SK-N-SH (cell line): Measurements from ENCODE around the gene MTA3. TPM values are rescaled to one million over a fixed set of nuclear protein-coding genes. Genes with fewer than 3 reads are reported as not detected.

Source experiments
- CTCF ChIA-PET: fragments of 300-600, 350-600 bp; formaldehyde crosslinking; extraction: SDS; loops from one replicate; lab custom pipeline; 2021; lab: Yijun Ruan, JAX
- POLR2A ChIA-PET: fragments of 350-600 bp; sonication (Branson Sonifier 250); formaldehyde crosslinking; extraction: SDS; loops from one replicate; lab custom pipeline; 2020; ENCODE audit warnings: antibody characterized with exemption, inconsistent platforms; lab: Yijun Ruan, JAX
- DNase-seq: peaks from one replicate; pipeline ENCODE4 v3.0.0; 2012
- H2AFZ ChIP-seq: fragments of 200-600 bp; sonication (generic); 2 replicates; pipeline ENCODE4 v1.8.1; 2016; ENCODE audit warnings: antibody characterized with exemption, mild to moderate bottlenecking, low read depth
- H3F3A ChIP-seq: fragments of 200-600 bp; sonication (generic); replicated peaks from 2 replicates; pipeline ENCODE3; 2016; ENCODE audit warnings: antibody characterized with exemption, mild to moderate bottlenecking; ENCODE audit not compliant: insufficient read depth
- H3K27ac ChIP-seq, 2 experiments: fragments of 200-500 bp in 1 of 2; fragments of 200-600 bp in 1 of 2; sonication (Bioruptor generic) in 1 of 2; sonication (generic), shearing (Covaris generic) in 1 of 2; 2 replicates each; pipeline versions ENCODE4 v1.5.1 to v1.6.1; 2014 to 2016; ENCODE audit warnings: low read depth in 2 of 2, inconsistent platforms in 1 of 2, low read length in 1 of 2, mild to moderate bottlenecking in 1 of 2, mixed read lengths in 1 of 2
- H3K27me3 ChIP-seq: fragments of 200-600 bp; sonication (generic), shearing (Covaris generic); 2 replicates; pipeline ENCODE4 v1.6.1; 2016; ENCODE audit warnings: mixed run types; ENCODE audit not compliant: insufficient read depth
- H3K36me3 ChIP-seq, 2 experiments: fragments of 200-500 bp in 1 of 2; fragments of 200-600 bp in 1 of 2; sonication (Bioruptor generic) in 1 of 2; sonication (generic) in 1 of 2; replicated peaks in 1 of 2; 2 replicates each; pipeline versions ENCODE3 to v1.5.1; 2014 to 2016; ENCODE audit warnings: low read length in 1 of 2, mild to moderate bottlenecking in 1 of 2; ENCODE audit not compliant: insufficient read depth in 2 of 2, control insufficient read depth in 1 of 2
- H3K4me1 ChIP-seq, 2 experiments: fragments of 200-500 bp in 1 of 2; fragments of 200-600 bp in 1 of 2; sonication (Bioruptor generic) in 1 of 2; sonication (generic), shearing (Covaris generic) in 1 of 2; 2 replicates each; pipeline versions ENCODE4 v1.5.1 to v1.6.1; 2014 to 2016; ENCODE audit warnings: low read depth in 1 of 2, low read length in 1 of 2, mixed run types in 1 of 2; ENCODE audit not compliant: insufficient read depth in 2 of 2, control insufficient read depth in 1 of 2
- H3K4me2 ChIP-seq: fragments of 200-600 bp; sonication (generic), shearing (Covaris generic); 2 replicates; pipeline ENCODE4 v1.6.1; 2017; ENCODE audit warnings: mixed run types
- H3K4me3 ChIP-seq, 2 experiments: fragments of 200-500 bp in 1 of 2; fragments of 200-600 bp in 1 of 2; sonication (Bioruptor generic) in 1 of 2; sonication (generic), shearing (Covaris generic) in 1 of 2; 2 replicates each; pipeline versions ENCODE4 v1.5.1 to v1.8.1; 2014 to 2016; ENCODE audit warnings: low read depth in 2 of 2, inconsistent platforms in 1 of 2, low read length in 1 of 2, mild to moderate bottlenecking in 1 of 2, mixed read lengths in 1 of 2, moderate library complexity in 1 of 2
- H3K79me2 ChIP-seq: fragments of 200-600 bp; sonication (generic); 2 replicates; pipeline ENCODE4 v1.8.1; 2017; ENCODE audit warnings: mild to moderate bottlenecking; ENCODE audit not compliant: insufficient read depth
- H3K9ac ChIP-seq: fragments of 200-600 bp; sonication (generic); 2 replicates; pipeline ENCODE4 v1.6.1; 2017; ENCODE audit warnings: mixed run types
- H3K9me2 ChIP-seq: fragments of 200-600 bp; sonication (generic); 2 replicates; pipeline ENCODE4 v1.6.1; 2017; ENCODE audit warnings: mixed run types
- H3K9me3 ChIP-seq: fragments of 200-600 bp; sonication (generic); 2 replicates; pipeline ENCODE4 v1.6.1; 2017; ENCODE audit warnings: mixed run types, mild to moderate bottlenecking, moderate library complexity
- H4K20me1 ChIP-seq: fragments of 200-600 bp; sonication (generic); 2 replicates; pipeline ENCODE4 v1.6.1; 2017; ENCODE audit warnings: mild to moderate bottlenecking, mixed run types; ENCODE audit not compliant: insufficient read depth
- CTCF ChIP-seq: fragments of 200-600 bp; sonication (generic); IDR thresholded peaks from 2 replicates; pipeline ENCODE4 v1.6.1; 2017; ENCODE audit warnings: antibody characterized with exemption, mild to moderate bottlenecking, moderate library complexity
- EP300 ChIP-seq, 2 experiments: IDR thresholded peaks; 2 replicates each; pipeline versions ENCODE4 v1.4.0 to v1.6.1; 2012; ENCODE audit warnings: borderline replicate concordance in 1 of 2, low read depth in 1 of 2, low read length in 1 of 2
- EZH2phosphoT487 ChIP-seq: fragments of 200-600 bp; sonication (generic); IDR thresholded peaks from 2 replicates; pipeline ENCODE4 v1.6.1; 2017; ENCODE audit warnings: low read depth, mixed run types, mild to moderate bottlenecking, antibody characterized with exemption, moderate library complexity, borderline replicate concordance
- FOSL2 ChIP-seq: IDR thresholded peaks from 2 replicates; pipeline ENCODE4 v1.4.0; 2012; ENCODE audit warnings: low read depth, mild to moderate bottlenecking, moderate library complexity, borderline replicate concordance
- FOXM1 ChIP-seq: IDR thresholded peaks from 2 replicates; pipeline ENCODE4 v1.4.0; 2012; ENCODE audit warnings: low read depth, mild to moderate bottlenecking
- GABPA ChIP-seq: IDR thresholded peaks from 2 replicates; pipeline ENCODE4 v1.4.0; 2012; ENCODE audit warnings: low read depth, mild to moderate bottlenecking
- IRF3 ChIP-seq: fragments of 150-350 bp; IDR thresholded peaks from 2 replicates; pipeline ENCODE4 v1.6.1; 2016; ENCODE audit warnings: mild to moderate bottlenecking, low read depth, low read length
- MEF2A ChIP-seq: IDR thresholded peaks from 2 replicates; pipeline ENCODE4 v1.4.0; 2012; ENCODE audit warnings: low read depth, borderline replicate concordance
- MXI1 ChIP-seq: IDR thresholded peaks from 2 replicates; pipeline ENCODE4 v1.6.1; 2012; ENCODE audit warnings: mild to moderate bottlenecking, low read depth, low read length, improper control_type of control experiment
- NRF1 ChIP-seq: IDR thresholded peaks from 2 replicates; pipeline ENCODE4 v1.6.1; 2012; ENCODE audit warnings: low read depth, mild to moderate bottlenecking, low read length
- PBX3 ChIP-seq: IDR thresholded peaks from 2 replicates; pipeline ENCODE4; 2012
- POLR2AphosphoS5 ChIP-seq: IDR thresholded peaks from 2 replicates; pipeline ENCODE4 v1.6.1; 2012; ENCODE audit warnings: low read depth, low read length
- RCOR1 ChIP-seq: fragments of 150-350 bp; IDR thresholded peaks from 2 replicates; pipeline ENCODE4 v1.6.1; 2017; ENCODE audit warnings: antibody characterized with exemption, low read length
- RFX5 ChIP-seq: IDR thresholded peaks from 2 replicates; pipeline ENCODE4 v1.6.1; 2012; ENCODE audit warnings: mild to moderate bottlenecking, improper control_type of control experiment, low read length
- RXRA ChIP-seq: IDR thresholded peaks from 2 replicates; pipeline ENCODE4 v1.4.0; 2012; ENCODE audit warnings: low read depth, mild to moderate bottlenecking, borderline replicate concordance
- SIN3A ChIP-seq: IDR thresholded peaks from 2 replicates; pipeline ENCODE4 v1.6.1; 2012; ENCODE audit warnings: low read depth, mild to moderate bottlenecking, low read length, moderate library complexity, borderline replicate concordance
- SMC3 ChIP-seq: IDR thresholded peaks from 2 replicates; pipeline ENCODE4 v1.6.1; 2012; ENCODE audit warnings: low read depth, low read length, improper control_type of control experiment
- TAF1 ChIP-seq: IDR thresholded peaks from 2 replicates; pipeline ENCODE4 v1.6.1; 2012; ENCODE audit warnings: low read depth, mild to moderate bottlenecking, low read length, moderate library complexity, borderline replicate concordance
- USF1 ChIP-seq: IDR thresholded peaks from 2 replicates; pipeline ENCODE4 v1.4.0; 2012; ENCODE audit warnings: low read depth, borderline replicate concordance
- ZBTB33 ChIP-seq: IDR thresholded peaks from 2 replicates; pipeline ENCODE4 v1.4.0; 2012; ENCODE audit warnings: low read depth, borderline replicate concordance
- WGBS: methylation state at CpG from one replicate; pipeline ENCODE4 v1.1.6; 2017; ENCODE audit warnings: low lambda C conversion rate; 5-methylcytosine and 5-hydroxymethylcytosine counted together
- polyA plus RNA-seq, 3 experiments: library from polyadenylated mRNA; depleted of rRNA; stranded (reverse); fragments of >200 nt; gene quantifications; 2 replicates each; pipeline ENCODE4 v1.2.3, GENCODE V29; 2012

The MTA3 gene
- polyA plus RNA-seq, 1 of the 3 experiments (the other 2 are of a cell fraction): 30.8 TPM

- TF ChIP-seq ZBTB33 (no peak), RXRA (no peak), RCOR1 (no peak), TAF1 (no peak), PBX3 (no peak), MXI1 (no peak), EP300 (IDR thresholded peaks at IDR 0.05; ENCODE audit: borderline replicate concordance in 1 of 2, low read depth in 1 of 2, low read length in 1 of 2) (no peak), GABPA (no peak), POLR2AphosphoS5 (no peak), NRF1 (no peak), IRF3 (no peak)
- TF ChIP-seq, all 33 proteins: peak for 0
These were observed 197.3 kb downstream of the MTA3 start (continued) for GRCh38 chr2:42765686-42766085.

GRCh38 chr2:42767080-42767898 lies 198.9 kb downstream of the MTA3 start:
- CTCF ChIA-PET: interaction anchor here (1.2 kb wide), 1 partner anchor 12 kb away, joined by 4 read pairs; no protein-coding TSS in a partner anchor
- WGBS: 82% methylated on average over 15 of the region's 16 CpGs
- TF ChIP-seq RFX5: no peak
- no peak for TF ChIP-seq USF1
- TF ChIP-seq NRF1: no peak
- TF ChIP-seq SMC3: no peak
- no peak for TF ChIP-seq RCOR1
- no peak for TF ChIP-seq CTCF
- TF ChIP-seq FOSL2: no peak
- no peak for TF ChIP-seq SIN3A
- no peak for TF ChIP-seq FOXM1
- TF ChIP-seq EZH2phosphoT487: no peak
- no peak for TF ChIP-seq MEF2A

More at GRCh38 chr2:42767080-42767898, 198.9 kb downstream of the MTA3 start:
- Histone ChIP-seq H3K79me2 (no peaks in the 10 kb centered on the region), H4K20me1 (no peaks in the 10 kb centered on the region), H3K9me3 (no peaks in the 10 kb centered on the region), H3F3A (no peaks in the 10 kb centered on the region), H3K27me3 (no peaks in the 10 kb centered on the region), H3K4me3 (no peak overlapping the region), H3K4me1 (peaks cover 0 to 16% of the 10 kb centered on the region in 2 experiments; a peak in 1 of 4 replicates), H3K36me3 (no peaks in the 10 kb centered on the region), H3K4me2 (no peak overlapping the region), H2AFZ (no peak overlapping the region), H3K9ac (no peak overlapping the region), H3K9me2 (no peaks in the 10 kb centered on the region), H3K27ac (no peak overlapping the region)
- peak; percentile 36 for DNase-seq
- POLR2A ChIA-PET: no interaction called here
